ENCODE measurements around the gene MEGF11.

MEGF11 gene

DNA sequence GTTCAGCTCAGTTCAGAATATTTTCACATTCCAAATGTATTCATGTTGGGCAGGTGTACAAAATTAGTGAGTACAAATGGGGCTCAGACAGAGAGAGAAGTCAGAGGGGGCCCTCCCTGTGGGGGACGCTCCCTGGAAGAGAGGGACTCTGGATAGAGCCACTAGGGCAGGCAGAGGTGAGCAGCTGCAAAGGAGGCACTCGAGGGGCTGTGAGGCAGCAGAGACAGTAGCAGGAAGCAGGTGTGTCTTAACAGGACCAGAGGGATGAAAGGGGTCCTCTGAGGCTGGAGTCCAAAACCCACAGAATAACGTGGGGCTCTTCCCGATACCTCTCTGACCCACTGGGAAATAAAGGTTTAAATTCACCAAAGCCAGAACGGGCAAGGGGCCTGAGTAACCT, 127.1 kb downstream of the MEGF11 start:
- Histone ChIP-seq H3K36me3 (ENCODE audit: insufficient read depth, low read length) (no peaks in the 10 kb centered on the region), H3K4me1 (ENCODE audit: insufficient read depth, low read length, poor library complexity, severe bottlenecking) (peaks cover under 1% of the 10 kb centered on the region), H3K79me2 (ENCODE audit: insufficient read depth, low read length) (no peaks in the 10 kb centered on the region), H3F3A (ENCODE audit: low read depth) (no peaks in the 10 kb centered on the region), H3K27me3 (ENCODE audit: insufficient read depth, low read length, poor library complexity, severe bottlenecking) (no peaks in the 10 kb centered on the region), H3K4me3 (ENCODE audit: low read length, poor library complexity, severe bottlenecking) (no peak overlapping the region), H3K9me3 (ENCODE audit: insufficient read depth, low read depth, low read length) (no peaks in the 10 kb centered on the region), H4K20me1 (ENCODE audit: insufficient read depth, low read length, poor library complexity, severe bottlenecking) (no peaks in the 10 kb centered on the region), H3K4me2 (ENCODE audit: low read depth, low read length, poor library complexity, severe bottlenecking) (no peak overlapping the region), H3K9me2 (replicated peaks; ENCODE audit: low read depth, low read length) (no peaks in the 10 kb centered on the region), H2AFZ (ENCODE audit: low read length) (no peak overlapping the region), H3K9ac (ENCODE audit: low read depth, low read length, poor library complexity, severe bottlenecking) (peak overlapping the region; percentile 4)
- no peak for TF ChIP-seq EZH2phosphoT487 (IDR thresholded peaks at IDR 0.05; ENCODE audit: borderline replicate concordance)
- TF ChIP-seq, protein P1, sequence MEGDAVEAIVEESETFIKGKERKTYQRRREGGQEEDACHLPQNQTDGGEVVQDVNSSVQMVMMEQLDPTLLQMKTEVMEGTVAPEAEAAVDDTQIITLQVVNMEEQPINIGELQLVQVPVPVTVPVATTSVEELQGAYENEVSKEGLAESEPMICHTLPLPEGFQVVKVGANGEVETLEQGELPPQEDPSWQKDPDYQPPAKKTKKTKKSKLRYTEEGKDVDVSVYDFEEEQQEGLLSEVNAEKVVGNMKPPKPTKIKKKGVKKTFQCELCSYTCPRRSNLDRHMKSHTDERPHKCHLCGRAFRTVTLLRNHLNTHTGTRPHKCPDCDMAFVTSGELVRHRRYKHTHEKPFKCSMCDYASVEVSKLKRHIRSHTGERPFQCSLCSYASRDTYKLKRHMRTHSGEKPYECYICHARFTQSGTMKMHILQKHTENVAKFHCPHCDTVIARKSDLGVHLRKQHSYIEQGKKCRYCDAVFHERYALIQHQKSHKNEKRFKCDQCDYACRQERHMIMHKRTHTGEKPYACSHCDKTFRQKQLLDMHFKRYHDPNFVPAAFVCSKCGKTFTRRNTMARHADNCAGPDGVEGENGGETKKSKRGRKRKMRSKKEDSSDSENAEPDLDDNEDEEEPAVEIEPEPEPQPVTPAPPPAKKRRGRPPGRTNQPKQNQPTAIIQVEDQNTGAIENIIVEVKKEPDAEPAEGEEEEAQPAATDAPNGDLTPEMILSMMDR (conservative IDR thresholded peaks at IDR 0.05; ENCODE audit: low read length): no peak

DNA sequence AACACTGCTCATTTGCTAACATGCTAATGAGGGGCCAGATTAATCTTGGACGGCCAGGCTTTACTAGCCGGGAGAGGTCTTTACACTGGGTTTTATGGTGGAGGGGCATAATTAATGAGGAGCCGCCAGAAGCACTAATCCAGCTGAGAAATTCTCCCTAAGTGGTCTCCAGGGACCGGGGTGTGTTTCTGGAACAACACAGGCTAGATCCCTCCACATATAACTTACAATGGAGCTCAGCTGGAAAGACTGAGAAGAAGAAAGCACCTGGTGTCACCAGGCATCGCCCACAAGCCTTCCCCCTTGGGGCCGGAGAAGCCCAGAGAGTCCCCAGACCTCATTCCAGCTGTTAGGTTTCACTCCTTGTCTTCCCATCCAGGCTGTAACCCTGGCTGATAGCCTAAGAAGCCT, 127.5 kb downstream of the MEGF11 start:
- H3K27me3 ChIP-seq (ENCODE audit: insufficient read depth, low read length, poor library complexity, severe bottlenecking): no peaks in the 10 kb centered on the region

DNA sequence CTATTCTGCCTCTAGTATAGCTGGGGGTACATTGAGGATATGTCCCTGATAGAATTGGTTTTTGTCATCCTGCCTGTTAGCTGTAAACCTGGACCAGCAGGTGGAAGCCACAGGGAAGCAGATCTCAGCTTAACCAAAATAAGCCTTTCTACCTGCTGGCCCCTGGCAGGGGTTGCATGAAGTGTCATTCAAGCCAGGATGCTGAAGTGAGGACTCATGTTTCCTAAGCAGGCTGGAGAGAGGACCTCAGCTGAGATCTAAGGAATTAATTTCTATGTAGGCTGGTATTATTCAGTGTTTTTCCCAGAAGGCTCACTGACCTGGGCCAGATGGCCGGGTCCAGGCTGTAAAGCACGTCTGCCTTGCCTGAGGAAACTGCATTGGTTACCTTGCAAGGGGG, 128.9 kb downstream of the MEGF11 start:
- Histone ChIP-seq H3K9ac (ENCODE audit: low read depth, low read length, poor library complexity, severe bottlenecking) (no peak overlapping the region), H3K4me3 (ENCODE audit: low read length, poor library complexity, severe bottlenecking) (no peak overlapping the region), H3K9me3 (ENCODE audit: insufficient read depth, low read depth, low read length) (no peaks in the 10 kb centered on the region), H3K36me3 (ENCODE audit: insufficient read depth, low read length) (no peaks in the 10 kb centered on the region), H3K4me2 (ENCODE audit: low read depth, low read length, poor library complexity, severe bottlenecking) (no peak overlapping the region), H3F3A (ENCODE audit: low read depth) (no peaks in the 10 kb centered on the region), H4K20me1 (ENCODE audit: insufficient read depth, low read length, poor library complexity, severe bottlenecking) (no peaks in the 10 kb centered on the region), H2AFZ (ENCODE audit: low read length) (no peak overlapping the region), H3K4me1 (ENCODE audit: insufficient read depth, low read length, poor library complexity, severe bottlenecking) (no peaks in the 10 kb centered on the region), H3K79me2 (ENCODE audit: insufficient read depth, low read length) (no peaks in the 10 kb centered on the region), H3K9me2 (replicated peaks; ENCODE audit: low read depth, low read length) (no peaks in the 10 kb centered on the region), H3K27me3 (ENCODE audit: insufficient read depth, low read length, poor library complexity, severe bottlenecking) (no peaks in the 10 kb centered on the region)
- TF ChIP-seq, protein P1 (conservative IDR thresholded peaks at IDR 0.05; ENCODE audit: low read length): no peak
- TF ChIP-seq EZH2phosphoT487 (IDR thresholded peaks at IDR 0.05; ENCODE audit: borderline replicate concordance): no peak

More for the DNA sequence above, 127.5 kb downstream of the MEGF11 start:
- no peaks in the 10 kb centered on the region for H4K20me1 ChIP-seq (ENCODE audit: insufficient read depth, low read length, poor library complexity, severe bottlenecking)
- H3K79me2 ChIP-seq (ENCODE audit: insufficient read depth, low read length): no peaks in the 10 kb centered on the region
- H3K9ac ChIP-seq (ENCODE audit: low read depth, low read length, poor library complexity, severe bottlenecking): peak overlapping the region; percentile 4
- H3K4me3 ChIP-seq (ENCODE audit: low read length, poor library complexity, severe bottlenecking): no peak overlapping the region
- no peaks in the 10 kb centered on the region for H3F3A ChIP-seq (ENCODE audit: low read depth)
- no peaks in the 10 kb centered on the region for H3K36me3 ChIP-seq (ENCODE audit: insufficient read depth, low read length)
- H3K4me2 ChIP-seq (ENCODE audit: low read depth, low read length, poor library complexity, severe bottlenecking): no peak overlapping the region
- H2AFZ ChIP-seq (ENCODE audit: low read length): no peak overlapping the region
- H3K9me3 ChIP-seq (ENCODE audit: insufficient read depth, low read depth, low read length): no peaks in the 10 kb centered on the region
- H3K9me2 ChIP-seq (replicated peaks; ENCODE audit: low read depth, low read length): no peaks in the 10 kb centered on the region
- no peaks in the 10 kb centered on the region for H3K4me1 ChIP-seq (ENCODE audit: insufficient read depth, low read length, poor library complexity, severe bottlenecking)
- no peak for TF ChIP-seq EZH2phosphoT487 (IDR thresholded peaks at IDR 0.05; ENCODE audit: borderline replicate concordance)
- TF ChIP-seq, protein P1 (conservative IDR thresholded peaks at IDR 0.05; ENCODE audit: low read length): no peak
